Ishikawa (cell line): ENCODE results near the gene CREB3L2.

ENCODE experiments used
- CEBPB ChIP-seq: IDR thresholded peaks from 2 replicates; pipeline ENCODE4 v1.6.1; 2012
- CREB1 ChIP-seq: IDR thresholded peaks from 2 replicates; pipeline ENCODE4 v1.6.1; 2012; ENCODE audit warnings: low read depth
- EGR1 ChIP-seq: IDR thresholded peaks from 2 replicates; pipeline ENCODE4 v1.6.1; 2012
- EP300 ChIP-seq: IDR thresholded peaks from 2 replicates; pipeline ENCODE4 v1.6.1; 2012; ENCODE audit warnings: borderline replicate concordance
- FOXM1 ChIP-seq: IDR thresholded peaks from 2 replicates; pipeline ENCODE4 v1.6.1; 2012; ENCODE audit warnings: low read depth, borderline replicate concordance
- NFIC ChIP-seq: IDR thresholded peaks from 2 replicates; pipeline ENCODE4 v1.6.1; 2012
- RAD21 ChIP-seq: IDR thresholded peaks from 2 replicates; pipeline ENCODE4 v1.6.1; 2012; ENCODE audit warnings: low read depth
- TAF1 ChIP-seq: IDR thresholded peaks from 2 replicates; pipeline ENCODE4 v1.6.1; 2012; ENCODE audit warnings: low read depth, mild to moderate bottlenecking
- TCF12 ChIP-seq: IDR thresholded peaks from 2 replicates; pipeline ENCODE4 v1.6.1; 2012; ENCODE audit warnings: low read depth
- TEAD4 ChIP-seq: IDR thresholded peaks from 2 replicates; pipeline ENCODE4 v1.6.1; 2012
- YY1 ChIP-seq: IDR thresholded peaks from 2 replicates; pipeline ENCODE4 v1.6.1; 2012; ENCODE audit warnings: low read depth
- ZBTB7A ChIP-seq: IDR thresholded peaks from 2 replicates; pipeline ENCODE4 v1.6.1; 2012; ENCODE audit warnings: low read depth
- TF ChIP-seq, protein P1 (sequence below): IDR thresholded peaks from 2 replicates; pipeline ENCODE4 v1.6.1; 2012
- TF ChIP-seq, protein P2 (sequence below): IDR thresholded peaks from 2 replicates; pipeline ENCODE4 v1.6.1; 2012; ENCODE audit warnings: low read depth, mild to moderate bottlenecking
- TF ChIP-seq, protein P3 (sequence below): IDR thresholded peaks from 2 replicates; pipeline ENCODE4 v1.6.1; 2012

The CREB3L2 gene

DNA sequence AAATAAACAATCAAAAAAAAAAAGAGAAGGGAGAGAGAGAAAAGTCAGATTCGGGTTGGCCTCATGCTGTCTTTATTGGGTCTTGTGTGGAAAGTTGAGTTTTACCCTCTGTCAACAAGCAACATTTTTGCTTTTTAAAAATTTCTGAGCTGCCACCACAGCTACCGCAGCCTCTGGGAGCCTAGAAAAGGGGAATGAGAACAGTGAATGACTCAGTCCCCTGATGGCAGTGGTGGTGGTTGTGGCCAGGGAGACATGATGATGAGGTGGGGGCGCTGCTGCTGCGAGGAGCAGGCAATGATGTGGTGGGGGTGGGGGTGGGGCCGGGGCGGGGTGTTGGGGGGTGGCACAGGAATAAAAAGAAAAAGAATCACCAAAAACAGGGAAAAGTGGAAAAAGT, 20.0 kb upstream of the CREB3L2 start:
- TF ChIP-seq, protein P1, sequence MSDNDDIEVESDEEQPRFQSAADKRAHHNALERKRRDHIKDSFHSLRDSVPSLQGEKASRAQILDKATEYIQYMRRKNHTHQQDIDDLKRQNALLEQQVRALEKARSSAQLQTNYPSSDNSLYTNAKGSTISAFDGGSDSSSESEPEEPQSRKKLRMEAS = no peak
- TF ChIP-seq TAF1 (no peak), RAD21 (no peak), YY1 (no peak), CEBPB (no peak)

DNA sequence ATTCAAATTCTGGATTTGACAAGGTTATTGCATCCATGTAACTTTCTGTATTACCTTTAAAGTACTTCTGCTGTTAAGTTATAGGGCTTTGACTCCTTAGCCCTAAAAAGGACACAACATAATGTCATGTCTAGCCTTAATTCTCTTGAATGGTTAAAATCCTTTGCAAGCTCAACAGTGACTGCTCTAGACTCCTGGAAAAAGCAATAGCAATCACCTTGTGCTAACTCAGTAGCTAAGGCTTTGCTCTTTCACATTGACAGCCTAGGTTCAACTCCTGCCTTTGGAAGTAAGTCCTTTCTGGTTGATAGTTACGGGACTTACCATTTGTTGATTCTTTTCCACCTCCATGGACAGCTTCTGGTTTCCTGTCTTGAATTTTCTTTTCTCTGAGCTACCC, 16.1 kb upstream of the CREB3L2 start:
- TF ChIP-seq RAD21 (no peak), TAF1 (no peak), EP300 (no peak), EGR1 (no peak)

DNA sequence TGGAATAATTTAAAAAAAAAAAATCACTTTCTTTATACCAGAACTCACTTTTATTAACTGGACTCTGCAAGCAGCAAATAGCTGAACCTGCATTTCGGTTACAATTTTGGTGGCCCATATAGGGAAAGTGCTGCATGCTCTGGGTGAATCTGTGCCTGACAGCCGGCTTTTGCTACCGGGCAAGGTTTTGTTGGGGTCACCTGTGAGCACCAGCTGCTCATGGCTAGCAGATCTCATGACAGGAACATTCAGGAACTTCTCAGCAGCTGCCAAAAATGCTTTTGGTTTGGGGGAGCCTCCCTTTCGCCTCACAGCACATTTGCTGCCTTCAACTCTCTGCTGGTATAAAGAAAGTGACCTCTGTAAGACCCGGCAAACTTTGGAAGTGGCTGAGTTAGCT, 13.2 kb upstream of the CREB3L2 start:
- TF ChIP-seq CREB1 (no peak), FOXM1 (no peak), TEAD4 (no peak)

DNA sequence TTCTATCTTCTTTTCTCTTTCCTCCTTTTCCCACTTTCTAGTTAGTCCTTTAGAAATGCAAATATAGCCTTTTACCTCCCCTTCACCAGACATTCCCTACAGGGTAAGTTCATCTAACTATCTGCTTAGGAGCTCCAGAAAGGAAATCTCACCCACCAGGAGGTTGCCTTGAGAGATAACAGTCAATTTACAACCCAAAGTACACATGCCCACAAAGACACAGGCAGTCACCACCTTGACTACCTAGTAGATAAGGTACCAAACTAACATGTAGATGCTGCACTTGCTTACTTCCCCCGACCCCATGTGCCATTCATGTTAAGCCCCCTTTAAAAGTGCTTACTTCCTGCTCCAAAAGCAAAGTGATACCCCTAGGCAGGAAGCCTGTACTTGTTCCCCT, 12.8 kb upstream of the CREB3L2 start:
- TF ChIP-seq EGR1 = no peak

DNA sequence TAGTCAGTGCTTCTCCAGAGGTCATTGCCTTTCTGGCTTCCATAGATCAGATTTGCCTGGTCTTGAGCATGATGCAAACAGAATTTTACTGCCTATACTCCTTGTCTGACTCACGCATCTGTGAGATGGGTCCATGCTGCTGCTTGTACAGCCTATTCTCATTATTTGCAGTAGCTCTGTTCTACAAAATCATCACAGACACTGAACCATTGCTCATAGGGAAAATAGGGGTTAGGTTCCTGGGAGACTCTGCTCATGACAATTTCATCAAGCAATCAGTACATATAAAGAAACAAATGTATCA, 7.4 kb upstream of the CREB3L2 start:
- no peak for TF ChIP-seq TCF12

DNA sequence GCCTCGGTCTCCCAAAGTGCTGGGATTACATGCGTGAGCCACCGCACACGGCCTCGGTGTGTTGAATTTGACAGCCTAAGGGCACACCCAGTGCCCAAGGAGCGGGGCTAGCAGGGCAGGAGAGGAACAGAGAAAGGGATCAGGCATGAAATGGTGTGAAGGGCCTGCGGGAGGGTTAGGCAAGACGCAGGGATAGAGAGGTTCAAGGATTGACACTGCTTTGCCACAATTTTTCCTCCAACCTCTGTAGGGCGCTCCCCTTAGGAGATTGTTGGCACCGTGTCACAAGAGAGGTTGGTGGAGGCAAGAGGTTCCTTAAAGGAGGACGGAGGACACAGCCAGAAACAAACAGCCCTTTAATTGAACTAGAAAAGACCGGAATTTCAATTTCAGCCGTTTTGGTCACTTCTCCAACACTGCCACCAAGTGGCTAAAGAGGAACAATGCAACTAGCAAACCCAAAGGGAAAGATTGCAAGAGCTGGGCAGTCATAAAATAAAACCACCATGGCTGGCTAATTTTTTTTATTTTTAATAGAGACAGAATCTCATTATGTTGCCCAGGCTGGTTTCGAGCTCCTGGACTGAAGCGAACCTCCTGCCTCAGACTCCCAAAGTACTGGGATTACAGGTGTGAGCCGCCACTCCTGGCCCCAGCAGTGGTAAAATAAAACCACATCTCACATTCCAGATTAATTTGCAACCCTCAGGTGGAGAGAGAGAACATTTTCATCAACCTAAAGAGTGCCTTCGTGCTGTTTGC, 6.9 kb upstream of the CREB3L2 start:
- TF ChIP-seq RAD21 (peak; percentile 92), TCF12 (no peak)

DNA sequence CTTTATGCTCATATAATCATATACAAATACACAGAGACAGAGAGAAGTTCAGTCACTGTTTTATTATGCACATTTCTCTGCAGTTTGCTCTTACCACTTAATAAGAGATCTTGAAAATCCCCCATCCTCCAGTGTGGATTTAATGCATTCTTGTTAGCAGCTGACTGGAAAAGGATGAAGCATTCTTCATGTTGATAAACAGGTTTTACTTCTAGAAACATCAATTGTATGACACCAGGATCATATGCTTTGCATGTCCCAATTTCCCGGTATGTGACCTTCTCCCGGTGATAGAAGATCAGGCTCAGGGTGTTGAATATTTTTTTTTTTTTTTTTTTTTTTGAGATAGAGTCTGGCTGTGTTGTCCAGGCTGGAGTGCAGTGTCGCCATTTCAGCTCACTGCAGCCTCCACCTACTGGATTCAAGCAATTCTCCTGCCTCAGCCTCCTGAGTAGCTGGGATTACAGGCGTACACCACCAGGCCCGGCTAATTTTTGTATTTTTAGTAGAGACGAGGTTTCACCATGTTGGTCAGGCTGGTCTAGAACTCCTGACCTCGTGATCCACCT, 6.2 kb upstream of the CREB3L2 start:
- TF ChIP-seq TEAD4 (no peak), ZBTB7A (no peak), FOXM1 (no peak), TAF1 (no peak), RAD21 (no peak)
- TF ChIP-seq, protein P1 = no peak
- TF ChIP-seq, protein P2, sequence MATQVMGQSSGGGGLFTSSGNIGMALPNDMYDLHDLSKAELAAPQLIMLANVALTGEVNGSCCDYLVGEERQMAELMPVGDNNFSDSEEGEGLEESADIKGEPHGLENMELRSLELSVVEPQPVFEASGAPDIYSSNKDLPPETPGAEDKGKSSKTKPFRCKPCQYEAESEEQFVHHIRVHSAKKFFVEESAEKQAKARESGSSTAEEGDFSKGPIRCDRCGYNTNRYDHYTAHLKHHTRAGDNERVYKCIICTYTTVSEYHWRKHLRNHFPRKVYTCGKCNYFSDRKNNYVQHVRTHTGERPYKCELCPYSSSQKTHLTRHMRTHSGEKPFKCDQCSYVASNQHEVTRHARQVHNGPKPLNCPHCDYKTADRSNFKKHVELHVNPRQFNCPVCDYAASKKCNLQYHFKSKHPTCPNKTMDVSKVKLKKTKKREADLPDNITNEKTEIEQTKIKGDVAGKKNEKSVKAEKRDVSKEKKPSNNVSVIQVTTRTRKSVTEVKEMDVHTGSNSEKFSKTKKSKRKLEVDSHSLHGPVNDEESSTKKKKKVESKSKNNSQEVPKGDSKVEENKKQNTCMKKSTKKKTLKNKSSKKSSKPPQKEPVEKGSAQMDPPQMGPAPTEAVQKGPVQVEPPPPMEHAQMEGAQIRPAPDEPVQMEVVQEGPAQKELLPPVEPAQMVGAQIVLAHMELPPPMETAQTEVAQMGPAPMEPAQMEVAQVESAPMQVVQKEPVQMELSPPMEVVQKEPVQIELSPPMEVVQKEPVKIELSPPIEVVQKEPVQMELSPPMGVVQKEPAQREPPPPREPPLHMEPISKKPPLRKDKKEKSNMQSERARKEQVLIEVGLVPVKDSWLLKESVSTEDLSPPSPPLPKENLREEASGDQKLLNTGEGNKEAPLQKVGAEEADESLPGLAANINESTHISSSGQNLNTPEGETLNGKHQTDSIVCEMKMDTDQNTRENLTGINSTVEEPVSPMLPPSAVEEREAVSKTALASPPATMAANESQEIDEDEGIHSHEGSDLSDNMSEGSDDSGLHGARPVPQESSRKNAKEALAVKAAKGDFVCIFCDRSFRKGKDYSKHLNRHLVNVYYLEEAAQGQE = no peak

DNA sequence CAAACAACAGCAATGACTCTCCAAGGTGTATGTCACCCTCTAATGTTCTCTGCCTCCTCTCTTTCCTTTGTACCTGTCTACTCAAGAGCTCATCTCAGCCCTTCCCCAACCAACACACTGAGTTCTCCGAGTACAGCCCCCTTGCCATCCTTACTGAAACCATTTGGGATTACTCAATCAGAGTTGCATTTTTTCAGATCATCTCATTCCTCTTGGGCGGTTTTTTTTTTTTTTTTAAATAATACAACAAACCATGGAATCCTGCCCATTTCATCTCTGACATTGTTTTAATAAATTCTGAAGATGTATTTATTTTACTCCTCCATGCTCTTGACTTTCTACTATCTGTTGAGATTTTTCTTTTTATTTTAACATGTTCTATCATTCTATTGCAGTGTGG, 4.2 kb upstream of the CREB3L2 start:
- TF ChIP-seq CEBPB (no peak), RAD21 (no peak), ZBTB7A (no peak), NFIC (no peak), TCF12 (no peak), TAF1 (no peak), TEAD4 (no peak), EP300 (no peak), CREB1 (no peak), FOXM1 (no peak), YY1 (no peak)
- TF ChIP-seq, protein P1 = no peak
- TF ChIP-seq, protein P3, sequence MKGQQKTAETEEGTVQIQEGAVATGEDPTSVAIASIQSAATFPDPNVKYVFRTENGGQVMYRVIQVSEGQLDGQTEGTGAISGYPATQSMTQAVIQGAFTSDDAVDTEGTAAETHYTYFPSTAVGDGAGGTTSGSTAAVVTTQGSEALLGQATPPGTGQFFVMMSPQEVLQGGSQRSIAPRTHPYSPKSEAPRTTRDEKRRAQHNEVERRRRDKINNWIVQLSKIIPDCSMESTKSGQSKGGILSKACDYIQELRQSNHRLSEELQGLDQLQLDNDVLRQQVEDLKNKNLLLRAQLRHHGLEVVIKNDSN = no peak
- TF ChIP-seq, protein P2 = no peak
